Prostate gland (tissue), 2 donors: Measurements from ENCODE around the gene KCNG2.

ENCODE experiments used
- CTCF ChIP-seq, 4 experiments: fragments of 200-600 bp in 2 of 4; fragments of 450-650 bp in 2 of 4; sonication (generic) in 2 of 4; IDR thresholded peaks; 1 replicate in 3 of 4; 2 replicates in 1 of 4; pipeline ENCODE4 v1.5.1; 2016 to 2019; ENCODE audit warnings: antibody characterized with exemption in 4 of 4, mild to moderate bottlenecking in 2 of 4, moderate library complexity in 2 of 4
- POLR2A ChIP-seq: fragments of 450-650 bp; IDR thresholded peaks from one replicate; pipeline ENCODE4 v1.6.1; 2016; ENCODE audit warnings: antibody characterized with exemption, mild to moderate bottlenecking
- POLR2AphosphoS5 ChIP-seq: sonication (generic); formaldehyde crosslinking; IDR thresholded peaks from one replicate; pipeline ENCODE4 v1.6.1; 2017; ENCODE audit warnings: antibody characterized with exemption

GRCh38 chr18:79941473-79942119, 143.9 kb downstream of the KCNG2 start:
- TF ChIP-seq POLR2AphosphoS5 (peak; percentile 36), CTCF (IDR thresholded peaks at IDR 0.05) (no peak), POLR2A (no peak)
